Ascending aorta (tissue), 2 donors: ENCODE measurements around the gene UBE2Z. TPM values are rescaled to one million over a fixed set of nuclear protein-coding genes. Genes with fewer than 3 reads are reported as not detected.
"Not testable (repeated sequence)": the region's sequence is repeated elsewhere in the genome, so short reads cannot be mapped to it uniquely, and the experiment has no call there.

Source experiments
- DNase-seq, 2 donors: peaks; one replicate each; pipeline ENCODE4 v3.0.0-alpha.2; 2019; ENCODE audit warnings: low spot score in 2 of 2
- H3K27ac ChIP-seq, 2 donors: fragments of 200-600 bp; sonication (generic); one replicate each; pipeline ENCODE4 v1.5.1; 2016 to 2017; ENCODE audit warnings: mild to moderate bottlenecking in 1 of 2
- H3K27me3 ChIP-seq: fragments of 200-600 bp; sonication (generic); one replicate; pipeline ENCODE4 v1.5.1; 2017
- H3K36me3 ChIP-seq, 2 donors: fragments of 200-600 bp; sonication (generic); one replicate each; pipeline ENCODE4 v1.5.1; 2016
- H3K4me1 ChIP-seq, 2 donors: fragments of 200-600 bp; sonication (generic); one replicate each; pipeline ENCODE4 v1.5.1; 2016 to 2017; ENCODE audit warnings: mild to moderate bottlenecking in 1 of 2
- H3K4me3 ChIP-seq, 2 donors: fragments of 200-600 bp; sonication (generic); one replicate each; pipeline ENCODE4 v1.5.1; 2016 to 2017; ENCODE audit warnings: mild to moderate bottlenecking in 1 of 2
- H3K9me3 ChIP-seq, 2 donors: fragments of 200-600 bp; sonication (generic); one replicate each; pipeline ENCODE4 v1.5.1; 2016
- CTCF ChIP-seq, 3 experiments: fragments of 200-600 bp in 2 of 3; fragments of 450-650 bp in 1 of 3; sonication (generic) in 2 of 3; IDR thresholded peaks; one replicate each; pipeline ENCODE4 v1.5.1; 2016 to 2019; ENCODE audit warnings: antibody characterized with exemption in 3 of 3, mild to moderate bottlenecking in 1 of 3, moderate library complexity in 1 of 3
- intact Hi-C: fragments of 100-400 bp; cut with DNase I; formaldehyde crosslinking; loops from one replicate; pipeline ENCODE4 v1.15.1; 2023
- total RNA-seq: library from RNA; depleted of rRNA; stranded (reverse); fragments of >200 nt; gene quantifications from one replicate; pipeline ENCODE4 v1.1.0, GENCODE V29; 2016

Gene UBE2Z
- total RNA-seq, 1 donor from 2014 or later = 68.8 TPM

GRCh38 chr17:48871035-48871550 lies 37.1 kb upstream of the UBE2Z start:
- H3K36me3 ChIP-seq = peaks cover 3% of the 10 kb centered on the region in 2 donors
- intact Hi-C loops = no loop called here
- no peaks in the 10 kb centered on the region for H3K9me3 ChIP-seq
- no peak for DNase-seq
- no peaks in the 10 kb centered on the region for H3K4me1 ChIP-seq
- H3K27ac ChIP-seq = no peak overlapping the region
- TF ChIP-seq CTCF (IDR thresholded peaks at IDR 0.05) = no peak
- no peaks in the 10 kb centered on the region for H3K27me3 ChIP-seq
- H3K4me3 ChIP-seq = no peak overlapping the region

- intact Hi-C loops = no loop called here
- no peak overlapping the region for H3K4me3 ChIP-seq
- no peak for DNase-seq
- H3K27me3 ChIP-seq = no peaks in the 10 kb centered on the region
- H3K36me3 ChIP-seq = no peaks in the 10 kb centered on the region
- H3K9me3 ChIP-seq = no peaks in the 10 kb centered on the region
- peak overlapping the region in 1 of 2 donors; percentile 49 for H3K27ac ChIP-seq
- H3K4me1 ChIP-seq = no peaks in the 10 kb centered on the region
- TF ChIP-seq CTCF (IDR thresholded peaks at IDR 0.05) = no peak
These were observed 36.5 kb upstream of the UBE2Z start for GRCh38 chr17:48871551-48872351.

- H3K27ac ChIP-seq = peak overlapping the region in 1 of 2 donors; percentile 49
- H3K4me1 ChIP-seq, intact Hi-C loops, H3K4me3 ChIP-seq, H3K27me3 ChIP-seq, H3K36me3 ChIP-seq, H3K9me3 ChIP-seq, DNase-seq: not testable (repeated sequence)
These were observed 35.8 kb upstream of the UBE2Z start for GRCh38 chr17:48872409-48872808.

GRCh38 chr17:48873209-48873608 lies 35.0 kb upstream of the UBE2Z start:
- Histone ChIP-seq H3K27me3 (no peaks in the 10 kb centered on the region), H3K4me3 (no peak overlapping the region), H3K27ac (no peak overlapping the region), H3K4me1 (no peaks in the 10 kb centered on the region), H3K36me3 (no peaks in the 10 kb centered on the region), H3K9me3 (no peaks in the 10 kb centered on the region)
- TF ChIP-seq CTCF (IDR thresholded peaks at IDR 0.05) = no peak
- no peak for DNase-seq
- intact Hi-C loops = no loop called here

- TF ChIP-seq CTCF (IDR thresholded peaks at IDR 0.05) = no peak
- no peak overlapping the region for H3K27ac ChIP-seq
- intact Hi-C loops = no loop called here
These were observed 34.3 kb upstream of the UBE2Z start for GRCh38 chr17:48873696-48874443.

More at GRCh38 chr17:48873696-48874443, 34.3 kb upstream of the UBE2Z start:
- no peaks in the 10 kb centered on the region for H3K27me3 ChIP-seq
- H3K4me3 ChIP-seq = no peak overlapping the region
- no peaks in the 10 kb centered on the region for H3K36me3 ChIP-seq
- no peaks in the 10 kb centered on the region for H3K9me3 ChIP-seq
- no peaks in the 10 kb centered on the region for H3K4me1 ChIP-seq
- DNase-seq = no peak
